Thyroid gland (tissue), 4 donors: ENCODE results near the gene ZNF599. TPM values are rescaled to one million over a fixed set of nuclear protein-coding genes. Genes with fewer than 3 reads are reported as not detected.

ENCODE experiments used
- DNase-seq, 2 donors: peaks; one replicate each; pipeline ENCODE4 v3.0.0-alpha.2; 2019
- H3K27ac ChIP-seq, 3 donors: fragments of 200-600 bp; sonication (generic); 1 replicate in 2 of 3; 2 replicates in 1 of 3; pipeline ENCODE4 v1.5.1; 2016 to 2019; ENCODE audit warnings: mild to moderate bottlenecking in 1 of 3, moderate library complexity in 1 of 3
- H3K27me3 ChIP-seq: fragments of 200-600 bp; sonication (generic); one replicate; pipeline ENCODE4 v1.5.1; 2019
- H3K36me3 ChIP-seq, 2 donors: fragments of 200-600 bp; sonication (generic); one replicate each; pipeline ENCODE4 v1.5.1; 2016 to 2019
- H3K4me1 ChIP-seq, 2 donors: fragments of 200-600 bp; sonication (generic); one replicate each; pipeline ENCODE4 v1.5.1; 2017 to 2019
- H3K4me3 ChIP-seq, 3 donors: fragments of 200-600 bp; sonication (generic); replicated peaks in 1 of 3; 1 replicate in 2 of 3; 2 replicates in 1 of 3; pipeline ENCODE4 v1.5.1; 2016; ENCODE audit warnings: mild to moderate bottlenecking in 1 of 3
- H3K9me3 ChIP-seq: fragments of 200-600 bp; sonication (generic); one replicate; pipeline ENCODE4 v1.5.1; 2017
- POLR2A ChIP-seq, 2 donors: fragments of 450-650 bp; IDR thresholded peaks; one replicate each; pipeline ENCODE4 v1.6.1; 2017; ENCODE audit warnings: antibody characterized with exemption in 2 of 2, mild to moderate bottlenecking in 2 of 2, moderate library complexity in 1 of 2
- WGBS, 2 donors: methylation state at CpG; one replicate each; pipeline ENCODE4 v1.1.5; 2017; 5-methylcytosine and 5-hydroxymethylcytosine counted together
- intact Hi-C: fragments of 100-400 bp; cut with DNase I; formaldehyde crosslinking; loops from one replicate; pipeline ENCODE4 v1.15.1; 2023
- total RNA-seq, 4 donors: library from RNA; depleted of rRNA; stranded (reverse); fragments of >200 nt; gene quantifications; one replicate each; pipeline ENCODE4 v1.2.3, GENCODE V29; 2016
- TF ChIP-seq, protein P1 (sequence below), 6 experiments: fragments of 200-600 bp in 3 of 6; fragments of 450-650 bp in 3 of 6; sonication (generic) in 3 of 6; IDR thresholded peaks; one replicate each; pipeline ENCODE4 v1.5.1; 2016 to 2019; ENCODE audit warnings: antibody characterized with exemption in 6 of 6, mild to moderate bottlenecking in 2 of 6, inconsistent platforms in 1 of 6, moderate library complexity in 1 of 6

Gene ZNF599
- total RNA-seq, 4 donors from 2014 or later = 14.3 to 22.5 (median 17.2) TPM

DNA sequence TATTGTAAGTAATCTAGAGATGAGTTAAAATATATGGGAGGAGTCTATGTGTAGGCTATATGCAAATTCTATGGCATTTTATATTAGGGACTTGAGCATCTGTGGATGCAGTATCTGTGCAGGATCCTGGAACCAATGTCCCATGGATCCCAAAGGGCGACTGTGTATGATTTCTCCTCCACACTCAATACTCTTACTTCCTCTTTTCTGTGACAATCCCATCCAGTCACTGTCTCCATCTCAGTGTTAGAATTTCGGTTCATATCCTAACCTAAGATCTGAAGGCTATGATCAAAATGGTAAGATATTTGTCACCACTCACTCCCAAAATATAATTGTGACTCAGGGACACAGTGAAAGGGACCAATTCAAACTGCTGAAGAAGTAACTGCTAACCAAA is 15.1 kb upstream of the ZNF599 start:
- Histone ChIP-seq H3K9me3 (no peaks in the 10 kb centered on the region), H3K4me3 (no peak overlapping the region), H3K36me3 (no peaks in the 10 kb centered on the region), H3K4me1 (no peaks in the 10 kb centered on the region), H3K27me3 (no peaks in the 10 kb centered on the region), H3K27ac (no peak overlapping the region)
- no peak for DNase-seq
- intact Hi-C loops = no loop called here
- WGBS, 2 donors = 62 to 70% methylated on average over 2 of the region's 2 CpGs
- TF ChIP-seq, protein P1, sequence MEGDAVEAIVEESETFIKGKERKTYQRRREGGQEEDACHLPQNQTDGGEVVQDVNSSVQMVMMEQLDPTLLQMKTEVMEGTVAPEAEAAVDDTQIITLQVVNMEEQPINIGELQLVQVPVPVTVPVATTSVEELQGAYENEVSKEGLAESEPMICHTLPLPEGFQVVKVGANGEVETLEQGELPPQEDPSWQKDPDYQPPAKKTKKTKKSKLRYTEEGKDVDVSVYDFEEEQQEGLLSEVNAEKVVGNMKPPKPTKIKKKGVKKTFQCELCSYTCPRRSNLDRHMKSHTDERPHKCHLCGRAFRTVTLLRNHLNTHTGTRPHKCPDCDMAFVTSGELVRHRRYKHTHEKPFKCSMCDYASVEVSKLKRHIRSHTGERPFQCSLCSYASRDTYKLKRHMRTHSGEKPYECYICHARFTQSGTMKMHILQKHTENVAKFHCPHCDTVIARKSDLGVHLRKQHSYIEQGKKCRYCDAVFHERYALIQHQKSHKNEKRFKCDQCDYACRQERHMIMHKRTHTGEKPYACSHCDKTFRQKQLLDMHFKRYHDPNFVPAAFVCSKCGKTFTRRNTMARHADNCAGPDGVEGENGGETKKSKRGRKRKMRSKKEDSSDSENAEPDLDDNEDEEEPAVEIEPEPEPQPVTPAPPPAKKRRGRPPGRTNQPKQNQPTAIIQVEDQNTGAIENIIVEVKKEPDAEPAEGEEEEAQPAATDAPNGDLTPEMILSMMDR (IDR thresholded peaks at IDR 0.05) = no peak
- TF ChIP-seq POLR2A (IDR thresholded peaks at IDR 0.05) = no peak

DNA sequence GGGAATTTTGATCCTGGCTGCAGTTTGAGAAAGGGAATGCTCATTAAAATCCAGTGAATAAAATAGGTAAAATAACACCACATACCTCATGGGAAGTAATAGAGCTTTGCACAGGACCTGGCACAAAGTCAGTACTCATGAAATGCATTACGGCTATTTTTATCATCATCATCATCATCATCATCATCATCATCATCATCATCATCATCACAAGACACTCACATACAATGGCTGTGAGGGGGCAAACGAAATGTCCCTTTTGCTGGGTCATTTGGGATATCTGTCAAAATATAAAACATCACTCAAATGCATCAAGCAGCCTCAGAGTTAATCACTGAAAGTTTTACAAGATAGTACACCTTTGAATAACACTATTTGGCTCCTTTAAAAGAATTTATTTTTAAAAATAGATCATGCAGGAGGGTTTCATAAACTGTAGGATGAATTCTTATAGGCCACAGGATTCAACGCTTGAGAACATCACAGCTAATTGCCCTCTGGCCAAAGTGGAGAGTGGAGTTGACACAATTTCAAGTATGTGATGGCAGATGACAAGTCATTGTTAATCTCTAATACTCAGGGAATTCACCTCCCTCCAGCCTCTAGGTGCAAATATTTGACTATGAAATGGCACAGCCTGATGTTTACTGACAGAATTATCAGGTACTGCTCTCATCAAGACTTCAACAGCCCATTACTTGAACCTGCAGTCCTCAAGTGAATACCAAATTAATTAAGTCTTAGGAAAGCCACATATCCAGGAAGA is 14.2 kb upstream of the ZNF599 start:
- no peak for DNase-seq
- no peaks in the 10 kb centered on the region for H3K4me1 ChIP-seq
- no peak overlapping the region for H3K27ac ChIP-seq
- H3K36me3 ChIP-seq = no peaks in the 10 kb centered on the region
- intact Hi-C loops = no loop called here
- H3K27me3 ChIP-seq = no peaks in the 10 kb centered on the region
- TF ChIP-seq, protein P1 (IDR thresholded peaks at IDR 0.05) = no peak
- no peak for TF ChIP-seq POLR2A (IDR thresholded peaks at IDR 0.05)
- 78 to 79% methylated on average over 3 of the region's 3 CpGs for WGBS, 2 donors
- H3K4me3 ChIP-seq = no peak overlapping the region
- H3K9me3 ChIP-seq = no peaks in the 10 kb centered on the region

DNA sequence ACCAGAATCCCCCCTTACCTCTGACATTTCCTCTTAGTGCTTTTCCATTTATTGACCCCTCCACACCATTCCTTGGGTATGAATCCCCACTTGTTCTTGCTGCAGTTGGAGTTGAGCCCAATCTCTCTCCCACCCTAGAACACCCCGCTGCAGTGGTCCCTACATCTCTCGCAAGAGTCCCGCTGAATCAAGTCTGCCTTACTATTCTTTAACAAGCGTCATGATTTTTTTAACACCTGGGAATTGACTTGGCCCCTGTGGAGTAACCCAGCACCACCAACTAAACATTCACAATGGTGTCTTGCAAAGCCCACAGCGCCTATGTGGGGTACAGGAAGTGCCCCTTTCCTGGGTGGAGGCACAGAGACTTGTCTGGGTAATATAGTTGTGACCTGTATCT is 13.2 kb upstream of the ZNF599 start:
- H3K36me3 ChIP-seq = no peaks in the 10 kb centered on the region
- WGBS, 2 donors = 69% methylated on average over 5 of the region's 5 CpGs
- no peaks in the 10 kb centered on the region for H3K27me3 ChIP-seq
- no peak for DNase-seq
- intact Hi-C loops = no loop called here
- no peaks in the 10 kb centered on the region for H3K9me3 ChIP-seq
- H3K27ac ChIP-seq = no peak overlapping the region
- H3K4me1 ChIP-seq = no peaks in the 10 kb centered on the region
- H3K4me3 ChIP-seq = no peak overlapping the region
- TF ChIP-seq POLR2A (IDR thresholded peaks at IDR 0.05) = no peak
- TF ChIP-seq, protein P1 (IDR thresholded peaks at IDR 0.05) = no peak

DNA sequence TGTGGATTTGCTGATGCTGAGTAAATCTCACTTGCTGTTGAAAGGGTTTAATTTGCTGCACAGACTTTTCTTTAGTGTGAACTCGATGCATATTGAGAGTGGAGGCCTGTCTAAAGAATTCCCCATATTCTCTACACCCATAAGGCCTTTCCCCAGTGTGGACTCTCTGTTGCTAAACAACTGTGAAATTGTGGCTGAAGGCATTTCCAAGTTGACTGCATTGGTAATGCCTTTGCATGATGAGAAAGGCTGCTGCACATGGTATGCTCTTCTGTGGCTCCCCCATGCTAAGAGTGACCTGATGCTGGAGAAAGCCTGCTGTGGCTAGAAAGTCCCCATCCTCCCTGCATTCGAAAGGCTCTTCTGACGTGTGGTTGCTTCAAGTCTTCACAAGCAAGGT is 6.6 kb upstream of the ZNF599 start:
- 68 to 70% methylated on average over 3 of the region's 3 CpGs for WGBS, 2 donors
- intact Hi-C loops = no loop called here
- Histone ChIP-seq H3K27ac (no peak overlapping the region), H3K36me3 (no peaks in the 10 kb centered on the region), H3K27me3 (no peaks in the 10 kb centered on the region), H3K4me1 (no peaks in the 10 kb centered on the region), H3K9me3 (no peaks in the 10 kb centered on the region), H3K4me3 (no peak overlapping the region)
- TF ChIP-seq, protein P1 (IDR thresholded peaks at IDR 0.05) = no peak
- no peak for TF ChIP-seq POLR2A (IDR thresholded peaks at IDR 0.05)
- no peak for DNase-seq

DNA sequence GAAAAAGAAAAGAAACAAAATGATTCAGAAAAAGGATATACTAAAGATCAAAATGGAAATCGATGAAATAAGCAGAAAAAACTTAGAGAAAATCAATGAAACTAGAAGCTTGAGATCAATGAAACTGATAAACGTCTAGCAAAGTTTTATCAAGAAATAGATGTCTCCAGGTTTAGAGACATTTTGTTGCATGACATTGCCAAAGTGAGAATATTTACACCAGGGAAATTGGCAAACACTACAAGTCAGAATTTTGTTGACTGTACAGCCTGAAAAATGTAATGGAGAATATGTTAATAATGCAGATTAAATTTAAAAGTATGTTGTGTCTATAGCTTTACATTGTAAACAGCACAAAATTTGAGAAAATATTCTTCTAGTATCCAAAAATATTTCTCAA is 5.3 kb upstream of the ZNF599 start:
- H3K27me3 ChIP-seq = no peaks in the 10 kb centered on the region
- no peaks in the 10 kb centered on the region for H3K4me1 ChIP-seq
- DNase-seq = no peak
- H3K36me3 ChIP-seq = no peaks in the 10 kb centered on the region
- H3K4me3 ChIP-seq = no peak overlapping the region
- WGBS, 2 donors = 64 to 83% methylated on average over 2 of the region's 2 CpGs
- no peak overlapping the region for H3K27ac ChIP-seq
- intact Hi-C loops = no loop called here
- H3K9me3 ChIP-seq = no peaks in the 10 kb centered on the region
- no peak for TF ChIP-seq POLR2A (IDR thresholded peaks at IDR 0.05)
- TF ChIP-seq, protein P1 (IDR thresholded peaks at IDR 0.05) = no peak
